ENCODE data around the gene PYGB. TPM values are rescaled to one million over a fixed set of nuclear protein-coding genes. Genes with fewer than 3 reads are reported as not detected.

PYGB gene
- polyA plus RNA-seq, 1 experiment = 68.8 TPM

DNA sequence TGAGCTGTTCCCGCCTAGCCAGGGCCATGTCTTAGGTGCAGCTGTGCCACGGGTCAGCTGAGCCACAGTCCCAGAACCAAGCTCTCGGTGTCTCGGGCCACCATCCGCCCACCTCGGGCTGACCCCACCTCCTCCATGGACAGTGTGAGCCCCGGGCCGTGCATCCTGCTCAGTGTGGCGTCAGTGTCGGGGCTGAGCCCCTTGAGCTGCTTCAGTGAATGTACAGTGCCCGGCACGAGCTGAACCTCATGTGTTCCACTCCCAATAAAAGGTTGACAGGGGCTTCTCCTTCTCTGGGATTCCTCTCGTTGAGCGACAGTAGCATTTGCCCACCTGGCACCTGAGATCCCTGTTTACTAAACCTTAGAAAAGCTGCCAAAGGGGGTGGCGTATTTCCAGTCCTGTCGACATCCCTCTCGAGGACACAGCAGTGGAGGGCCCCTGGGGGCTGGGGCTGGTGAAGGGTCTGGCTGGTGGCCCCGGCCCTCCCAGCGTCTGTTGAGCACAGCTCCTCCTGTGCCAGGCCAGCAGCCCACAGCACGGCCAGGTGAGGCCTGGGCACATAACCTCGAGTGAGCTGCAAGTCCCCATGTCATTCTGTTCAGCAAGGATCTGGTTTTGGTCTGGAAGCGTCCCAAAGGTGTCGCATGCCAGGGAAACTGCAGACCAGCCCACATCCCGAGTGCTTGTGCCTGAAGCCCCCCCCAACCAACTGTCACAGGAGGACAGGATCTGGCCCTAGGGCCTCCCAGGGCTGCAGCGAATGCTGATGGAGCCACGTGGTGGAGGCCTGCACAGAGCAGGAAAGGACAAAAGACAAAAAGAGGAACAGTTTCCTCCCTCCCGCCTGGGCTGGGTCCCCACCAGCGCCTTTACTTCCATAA, 21.2 kb upstream of the PYGB start:
- H3K4me3 ChIP-seq (ENCODE audit: low read depth, low read length) = no peak overlapping the region
- H3K27me3 ChIP-seq (ENCODE audit: control insufficient read depth, insufficient read depth, low read length) = no peaks in the 10 kb centered on the region
- TF ChIP-seq, protein P1, sequence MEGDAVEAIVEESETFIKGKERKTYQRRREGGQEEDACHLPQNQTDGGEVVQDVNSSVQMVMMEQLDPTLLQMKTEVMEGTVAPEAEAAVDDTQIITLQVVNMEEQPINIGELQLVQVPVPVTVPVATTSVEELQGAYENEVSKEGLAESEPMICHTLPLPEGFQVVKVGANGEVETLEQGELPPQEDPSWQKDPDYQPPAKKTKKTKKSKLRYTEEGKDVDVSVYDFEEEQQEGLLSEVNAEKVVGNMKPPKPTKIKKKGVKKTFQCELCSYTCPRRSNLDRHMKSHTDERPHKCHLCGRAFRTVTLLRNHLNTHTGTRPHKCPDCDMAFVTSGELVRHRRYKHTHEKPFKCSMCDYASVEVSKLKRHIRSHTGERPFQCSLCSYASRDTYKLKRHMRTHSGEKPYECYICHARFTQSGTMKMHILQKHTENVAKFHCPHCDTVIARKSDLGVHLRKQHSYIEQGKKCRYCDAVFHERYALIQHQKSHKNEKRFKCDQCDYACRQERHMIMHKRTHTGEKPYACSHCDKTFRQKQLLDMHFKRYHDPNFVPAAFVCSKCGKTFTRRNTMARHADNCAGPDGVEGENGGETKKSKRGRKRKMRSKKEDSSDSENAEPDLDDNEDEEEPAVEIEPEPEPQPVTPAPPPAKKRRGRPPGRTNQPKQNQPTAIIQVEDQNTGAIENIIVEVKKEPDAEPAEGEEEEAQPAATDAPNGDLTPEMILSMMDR (IDR thresholded peaks at IDR 0.05; ENCODE audit: insufficient read depth, low read depth, low read length) = no peak
- H3K36me3 ChIP-seq (ENCODE audit: control insufficient read depth, insufficient read depth, low read length) = peaks cover 6% of the 10 kb centered on the region
- CTCF ChIA-PET = interaction anchor here (1.3 kb wide), 1 partner anchor 21 kb away, joined by 7 read pairs; the partner anchor contains the start of gene PYGB
- POLR2A ChIA-PET = no interaction called here
- DNase-seq (ENCODE audit: low read depth) = no peak

DNA sequence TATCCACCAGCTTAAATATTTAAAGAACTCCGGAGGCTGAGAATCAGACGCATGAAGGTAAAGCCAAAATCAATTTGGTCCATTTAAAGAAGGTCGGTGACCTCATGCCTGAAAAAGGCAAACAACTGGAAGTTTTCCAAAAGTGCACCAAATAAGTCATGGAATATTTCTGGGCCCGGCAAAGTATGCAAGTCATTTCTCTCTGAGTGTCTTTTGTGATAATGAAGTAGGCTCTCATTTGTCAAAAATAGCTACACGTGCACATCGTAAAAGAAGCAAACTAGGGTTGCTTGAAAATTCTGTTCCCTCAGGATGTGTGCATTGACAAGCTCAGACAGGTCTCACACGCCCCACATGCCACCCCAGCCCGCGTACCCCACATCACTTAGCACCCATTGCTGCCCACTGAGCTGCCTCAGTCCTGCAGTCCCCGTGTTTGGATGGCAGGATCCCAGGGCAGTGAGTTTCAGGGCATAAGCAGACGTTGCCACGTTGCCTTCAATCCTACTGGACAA, 20.5 kb upstream of the PYGB start:
- CTCF ChIA-PET = interaction anchor here (1.3 kb wide), 1 partner anchor 20 kb away, joined by 7 read pairs; the partner anchor contains the start of gene PYGB

DNA sequence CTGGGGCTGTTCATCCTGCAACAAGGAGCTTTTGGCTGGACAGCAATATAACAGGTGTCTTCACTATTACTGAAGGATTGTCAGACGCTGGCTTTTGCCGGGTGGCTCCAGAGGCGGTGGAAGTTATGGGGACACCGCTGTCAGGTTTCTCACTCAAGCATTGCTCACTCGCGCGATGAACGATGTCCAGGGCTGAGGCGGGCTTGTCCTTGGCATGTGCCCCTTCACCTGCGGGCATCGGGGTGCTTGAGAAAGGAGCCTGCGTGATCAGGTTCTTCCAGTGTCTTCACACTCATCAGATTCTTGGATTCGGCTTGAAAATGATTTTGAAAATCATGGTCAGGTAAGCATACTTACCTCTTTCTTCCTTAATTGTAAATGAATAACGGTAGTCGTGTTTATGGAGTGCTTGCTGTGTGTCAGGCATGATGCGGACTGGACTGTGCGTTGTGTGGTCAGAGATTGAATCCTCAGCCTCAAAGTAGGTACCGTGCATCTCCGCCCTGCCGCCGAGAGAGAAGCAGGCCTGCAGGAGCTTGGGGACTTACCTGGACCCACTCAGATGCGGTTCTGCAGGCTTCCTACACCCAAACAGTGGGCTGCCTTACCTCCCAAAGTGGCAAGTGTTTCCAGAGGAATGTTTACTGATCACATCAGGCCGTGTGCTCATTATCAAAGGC, 18.3 kb upstream of the PYGB start:
- DNase-seq (ENCODE audit: low read depth) = no peak
- H3K27me3 ChIP-seq (ENCODE audit: control insufficient read depth, insufficient read depth, low read length) = no peaks in the 10 kb centered on the region
- TF ChIP-seq, protein P1 (IDR thresholded peaks at IDR 0.05; ENCODE audit: insufficient read depth, low read depth, low read length) = no peak

More for the DNA sequence above, 20.5 kb upstream of the PYGB start:
- no peak for DNase-seq (ENCODE audit: low read depth)
- Histone ChIP-seq H3K36me3 (ENCODE audit: control insufficient read depth, insufficient read depth, low read length) (peaks cover 6% of the 10 kb centered on the region), H3K27me3 (ENCODE audit: control insufficient read depth, insufficient read depth, low read length) (no peaks in the 10 kb centered on the region), H3K4me3 (ENCODE audit: low read depth, low read length) (no peak overlapping the region)
- TF ChIP-seq, protein P1 (IDR thresholded peaks at IDR 0.05; ENCODE audit: insufficient read depth, low read depth, low read length) = no peak
- POLR2A ChIA-PET = no interaction called here

DNA sequence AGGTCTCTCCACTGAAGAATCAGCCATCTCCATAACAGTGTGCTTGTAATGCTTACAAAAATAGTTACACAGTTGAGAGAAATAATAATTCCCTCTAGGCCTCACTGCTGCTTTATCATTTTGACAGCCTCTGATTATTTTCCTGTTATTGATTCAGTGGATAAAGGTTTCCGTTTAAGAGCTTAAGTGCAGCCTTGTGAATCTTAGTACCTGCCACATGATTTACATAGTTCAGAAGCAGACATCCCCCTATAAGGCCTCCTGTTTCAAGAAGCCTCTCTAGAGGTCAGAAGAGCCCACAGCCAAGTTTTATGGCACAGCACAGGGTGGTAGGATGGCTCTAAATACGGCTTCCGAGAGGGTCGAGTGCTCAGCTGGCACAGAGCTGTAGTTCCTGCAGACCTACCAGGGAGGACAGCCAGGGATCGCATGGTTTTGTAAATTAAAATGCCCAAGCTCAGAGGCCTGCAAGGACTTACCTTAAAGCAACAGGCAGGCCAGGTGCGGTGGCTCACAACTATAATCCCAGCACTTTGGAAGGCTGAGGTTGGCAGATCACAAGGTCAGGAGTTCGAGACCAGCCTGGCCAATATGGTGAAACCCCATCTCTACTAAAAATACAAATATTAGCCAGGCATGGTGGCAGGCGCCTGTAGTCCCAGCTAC, 17.6 kb upstream of the PYGB start:
- Histone ChIP-seq H3K27me3 (ENCODE audit: control insufficient read depth, insufficient read depth, low read length) (no peaks in the 10 kb centered on the region), H3K4me3 (ENCODE audit: low read depth, low read length) (no peak overlapping the region), H3K36me3 (ENCODE audit: control insufficient read depth, insufficient read depth, low read length) (peaks cover 4% of the 10 kb centered on the region)
- CTCF ChIA-PET = no interaction called here
- TF ChIP-seq, protein P1 (IDR thresholded peaks at IDR 0.05; ENCODE audit: insufficient read depth, low read depth, low read length) = no peak
- DNase-seq (ENCODE audit: low read depth) = no peak
- POLR2A ChIA-PET = no interaction called here

More for the DNA sequence above, 18.3 kb upstream of the PYGB start:
- H3K36me3 ChIP-seq (ENCODE audit: control insufficient read depth, insufficient read depth, low read length) = peaks cover 4% of the 10 kb centered on the region
- ChIA-PET CTCF (no interaction called here), POLR2A (no interaction called here)
- no peak overlapping the region for H3K4me3 ChIP-seq (ENCODE audit: low read depth, low read length)

All from BJ (cell line).